Stimulated activated CD4-positive, alpha-beta T cell treated with anti-CD3 and anti-CD28 coated beads, Interleukin-12 subunit alpha, Interleukin-12 subunit beta, amount 100 ng/mL, for 24 hours (primary cell): Measurements from ENCODE around the gene CLDND1.

Experiments
- DNase-seq, 2 experiments: peaks; one replicate each; pipeline ENCODE4 v3.0.0-alpha.2; 2020; ENCODE audit warnings: low read depth in 2 of 2

The CLDND1 gene

DNA sequence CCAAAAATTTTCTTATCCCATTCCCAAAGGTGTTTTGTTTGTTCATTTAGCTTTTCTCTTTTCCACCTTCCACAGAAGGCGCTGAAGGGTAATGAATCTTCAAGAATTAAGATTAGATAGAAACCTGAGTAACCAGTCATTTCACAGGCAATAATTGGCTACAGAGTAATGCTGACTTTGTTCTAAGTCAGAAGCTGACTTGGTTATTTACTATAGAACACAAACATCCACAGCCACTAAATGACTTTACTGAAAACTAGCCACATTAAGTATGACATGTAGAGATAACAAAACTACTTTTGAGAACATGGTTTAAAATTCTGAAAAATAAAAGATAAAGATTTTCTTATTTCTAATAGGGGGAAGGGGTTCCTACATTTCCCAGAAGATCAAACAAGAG, 7.8 kb downstream of the CLDND1 start:
- no peak for DNase-seq

DNA sequence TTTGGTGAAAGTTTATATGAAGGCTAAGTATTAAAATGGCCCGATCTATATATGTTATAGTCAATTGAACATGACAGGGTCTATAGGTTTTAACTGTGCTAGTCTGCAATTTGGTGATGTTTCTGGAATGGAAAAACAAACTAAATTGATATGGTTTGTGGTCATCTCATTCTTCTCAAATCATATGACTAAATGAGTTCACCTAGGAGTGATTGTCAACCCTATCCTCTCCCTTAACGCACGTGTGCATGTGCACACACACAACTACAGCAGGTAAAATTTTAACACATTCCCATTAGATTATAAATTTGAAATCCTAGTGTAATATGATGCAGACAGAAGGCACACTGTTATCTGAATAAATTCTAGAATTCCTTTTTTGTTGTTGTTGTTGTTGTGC, 9.0 kb downstream of the CLDND1 start:
- DNase-seq: no peak

- no peak for DNase-seq
Observed at GRCh38 chr3:98513091-98513511, 9.6 kb downstream of the CLDND1 start.

GRCh38 chr3:98512576-98512975, 10.1 kb downstream of the CLDND1 start:
- no peak for DNase-seq

DNA sequence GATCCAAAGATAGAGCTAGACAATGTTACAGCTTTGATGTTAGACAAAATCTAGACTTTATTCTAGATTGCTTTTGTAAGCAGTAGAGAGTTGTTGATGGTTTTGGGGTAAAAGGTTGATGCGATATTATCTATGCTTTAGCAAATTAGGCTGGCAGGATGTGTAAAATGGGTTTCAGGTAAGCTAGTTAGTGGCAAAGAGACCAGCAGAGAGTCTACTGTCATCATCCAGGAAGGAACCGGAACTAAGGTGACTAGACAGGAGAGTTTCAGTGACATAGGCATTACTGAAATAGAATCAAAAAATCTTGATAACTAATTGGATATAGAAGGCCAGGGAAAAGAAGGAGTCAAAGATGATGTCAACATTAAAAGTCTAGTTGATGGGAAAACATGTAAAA, 14.1 kb downstream of the CLDND1 start:
- DNase-seq: no peak

DNA sequence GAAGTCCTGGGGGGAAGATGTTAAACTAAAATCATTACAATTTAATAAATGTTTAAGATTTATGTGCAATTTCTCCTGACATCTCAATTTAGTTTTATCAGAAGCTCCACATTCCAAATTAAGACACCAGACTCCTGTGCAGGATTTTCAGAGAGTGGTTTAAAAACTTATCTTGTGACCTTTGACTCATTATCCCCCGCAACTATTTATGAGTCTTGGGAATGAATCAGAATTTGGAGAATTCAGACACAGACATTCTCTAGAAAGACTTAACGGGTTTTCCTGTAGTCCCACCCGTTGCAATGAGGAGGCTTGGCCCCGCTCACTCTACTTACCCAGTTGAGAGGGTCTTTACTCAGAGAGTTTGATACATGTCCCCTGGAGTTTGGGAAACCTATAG, 18.2 kb downstream of the CLDND1 start:
- DNase-seq: no peak

DNA sequence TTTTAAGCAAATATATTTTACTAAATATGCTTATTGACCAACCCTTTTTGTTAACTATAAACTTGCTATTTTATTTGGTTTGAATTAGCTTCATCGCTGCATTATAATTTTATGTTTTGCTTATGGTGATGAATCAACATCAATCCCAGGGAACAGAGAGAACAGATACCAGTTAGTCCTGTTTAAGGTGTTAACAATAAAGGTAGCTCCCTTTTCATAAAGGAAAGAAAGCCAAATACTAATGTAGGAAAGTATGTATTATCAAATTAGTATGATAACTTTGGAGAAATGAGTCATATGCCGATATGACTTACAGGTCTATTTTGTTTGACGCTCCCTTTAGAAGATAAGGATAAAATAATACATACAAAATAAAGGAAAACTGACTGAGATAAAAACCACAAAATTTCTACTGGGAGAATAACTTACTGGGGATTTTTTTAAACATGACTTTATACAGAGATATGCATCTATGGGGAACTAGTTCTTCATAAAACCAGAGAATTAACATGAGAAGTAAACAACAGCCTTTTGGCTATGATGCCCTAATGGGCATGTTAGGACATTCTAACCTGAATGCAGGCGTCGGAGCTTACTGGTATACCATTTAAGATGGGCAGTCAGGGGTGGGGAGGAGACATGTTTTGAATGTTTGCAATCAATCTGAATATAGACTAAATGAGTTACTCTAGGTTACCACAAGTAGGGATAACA, 20.7 kb downstream of the CLDND1 start:
- DNase-seq: no peak

- DNase-seq: no peak
Observed at GRCh38 chr3:98501270-98501669, 21.4 kb downstream of the CLDND1 start.

DNA sequence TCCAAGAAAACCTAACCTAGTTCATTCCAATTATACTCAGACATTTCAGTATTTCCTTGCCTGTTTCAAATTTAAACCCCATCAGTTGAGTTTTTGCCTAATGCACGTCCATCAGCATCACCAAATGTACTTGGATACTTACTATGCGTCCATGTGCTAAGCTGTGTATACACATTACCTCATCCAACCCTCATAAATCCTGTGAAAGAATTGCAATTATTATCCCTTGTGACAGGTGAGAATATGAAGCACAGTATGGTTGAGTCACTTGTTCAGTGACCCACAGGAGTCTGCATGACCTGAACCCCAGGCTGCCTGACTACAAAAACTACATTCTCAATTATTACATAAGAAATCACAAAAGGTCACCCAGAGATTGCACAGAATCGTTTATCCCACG, 22.7 kb downstream of the CLDND1 start:
- DNase-seq: no peak

GRCh38 chr3:98497381-98497780, 25.3 kb downstream of the CLDND1 start, which contains the start of gene OR5K2:
OR5K2 (plus strand) TSS chr3:98497681; CDS start chr3:98497681, 0 bp downstream.
- no peak for DNase-seq

- no peak for DNase-seq
Observed at GRCh38 chr3:98483626-98484025, 39.1 kb downstream of the CLDND1 start.

GRCh38 chr3:98482717-98483482, 39.8 kb downstream of the CLDND1 start:
- DNase-seq: no peak
